ENCODE measurements around the gene BEGAIN. TPM values are rescaled to one million over a fixed set of nuclear protein-coding genes. Genes with fewer than 3 reads are reported as not detected.

BEGAIN gene
- total RNA-seq, 4 donors from 2014 or later, result 0.22 to 1.3 (median 0.50) TPM; not detected in 1

DNA sequence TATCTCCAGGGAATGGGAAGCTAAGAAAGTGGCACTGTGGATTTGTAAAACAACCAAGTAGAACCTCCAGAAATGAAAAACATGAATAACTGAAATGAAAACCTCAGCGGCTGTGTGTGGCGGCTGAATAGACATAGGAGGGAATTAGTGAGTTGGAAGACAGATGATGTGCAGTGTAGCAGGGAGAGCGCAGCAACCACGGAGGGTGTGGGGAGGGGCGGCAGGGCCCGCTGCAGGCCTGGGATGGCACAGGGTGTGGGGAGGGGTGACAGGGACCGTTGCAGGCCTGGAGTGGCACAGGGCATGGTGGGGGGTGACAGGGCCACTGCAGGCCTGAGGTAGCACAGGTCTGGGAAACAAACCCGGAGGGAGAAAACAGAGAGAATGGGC lies 51.1 kb downstream of the BEGAIN start:
- Histone ChIP-seq H3K4me3 (replicated peaks in 1 of 3) (no peak overlapping the region), H3K9me3 (no peaks in the 10 kb centered on the region), H3K4me1 (peaks cover 0 to 6% of the 10 kb centered on the region in 2 donors), H3K27ac (no peak overlapping the region), H3K27me3 (no peaks in the 10 kb centered on the region), H3K36me3 (no peaks in the 10 kb centered on the region)
- DNase-seq, result peak in 1 of 2 donors; percentile 0
- intact Hi-C loops (cut with DNase I), result no loop called here
- WGBS, 2 donors, result 85 to 87% methylated on average over 8 of the region's 8 CpGs
- TF ChIP-seq, protein P1, sequence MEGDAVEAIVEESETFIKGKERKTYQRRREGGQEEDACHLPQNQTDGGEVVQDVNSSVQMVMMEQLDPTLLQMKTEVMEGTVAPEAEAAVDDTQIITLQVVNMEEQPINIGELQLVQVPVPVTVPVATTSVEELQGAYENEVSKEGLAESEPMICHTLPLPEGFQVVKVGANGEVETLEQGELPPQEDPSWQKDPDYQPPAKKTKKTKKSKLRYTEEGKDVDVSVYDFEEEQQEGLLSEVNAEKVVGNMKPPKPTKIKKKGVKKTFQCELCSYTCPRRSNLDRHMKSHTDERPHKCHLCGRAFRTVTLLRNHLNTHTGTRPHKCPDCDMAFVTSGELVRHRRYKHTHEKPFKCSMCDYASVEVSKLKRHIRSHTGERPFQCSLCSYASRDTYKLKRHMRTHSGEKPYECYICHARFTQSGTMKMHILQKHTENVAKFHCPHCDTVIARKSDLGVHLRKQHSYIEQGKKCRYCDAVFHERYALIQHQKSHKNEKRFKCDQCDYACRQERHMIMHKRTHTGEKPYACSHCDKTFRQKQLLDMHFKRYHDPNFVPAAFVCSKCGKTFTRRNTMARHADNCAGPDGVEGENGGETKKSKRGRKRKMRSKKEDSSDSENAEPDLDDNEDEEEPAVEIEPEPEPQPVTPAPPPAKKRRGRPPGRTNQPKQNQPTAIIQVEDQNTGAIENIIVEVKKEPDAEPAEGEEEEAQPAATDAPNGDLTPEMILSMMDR (IDR thresholded peaks at IDR 0.05), result no peak
- TF ChIP-seq POLR2A (IDR thresholded peaks at IDR 0.05), result no peak

DNA sequence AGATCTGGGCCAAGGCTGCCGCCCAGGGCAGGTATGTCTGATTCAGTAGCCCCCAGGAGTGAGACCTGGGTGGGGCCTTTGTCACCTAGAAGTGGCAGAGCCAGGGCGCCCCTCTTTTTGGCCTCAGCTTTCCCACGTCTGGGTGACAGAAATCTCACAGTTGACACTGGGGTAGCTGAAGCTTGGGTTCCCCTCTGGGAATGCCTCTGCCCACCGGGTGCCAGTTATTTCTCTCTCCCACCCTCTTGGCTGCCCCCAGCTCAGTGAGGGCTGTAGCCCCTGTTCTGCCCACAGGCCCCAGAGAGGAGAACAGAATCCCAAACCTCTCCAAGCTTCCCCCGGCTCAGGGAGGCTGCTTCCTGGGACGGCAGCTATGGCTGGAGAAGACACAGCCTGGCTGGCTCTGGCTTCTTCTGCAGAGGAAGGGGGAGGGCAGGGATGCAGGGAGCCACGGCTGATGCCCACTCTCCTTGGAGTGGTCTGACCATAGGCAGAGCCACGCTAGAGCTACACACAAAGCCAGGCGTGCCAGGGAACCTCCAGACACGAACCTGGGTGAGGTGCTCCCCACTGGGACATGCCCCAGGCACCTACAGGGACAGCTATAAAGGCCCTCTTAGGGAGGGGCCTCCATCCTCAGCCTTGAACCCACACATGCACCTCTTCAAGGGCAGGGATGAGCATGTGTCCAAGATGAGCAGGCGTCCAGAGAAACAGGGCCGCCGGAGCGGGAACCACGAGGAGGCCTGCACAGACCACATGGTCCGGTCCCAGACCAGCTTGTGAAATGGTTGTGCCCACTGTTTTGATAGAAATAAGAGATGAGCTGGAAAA lies 51.7 kb downstream of the BEGAIN start:
- Histone ChIP-seq H3K9me3 (no peaks in the 10 kb centered on the region), H3K27me3 (no peaks in the 10 kb centered on the region), H3K27ac (no peak overlapping the region), H3K36me3 (no peaks in the 10 kb centered on the region), H3K4me3 (replicated peaks in 1 of 3) (no peak overlapping the region), H3K4me1 (peaks cover 0 to 6% of the 10 kb centered on the region in 2 donors)
- intact Hi-C loops (cut with DNase I), result no loop called here
- DNase-seq, result peak in 1 of 2 donors; percentile 1
- no peak for TF ChIP-seq POLR2A (IDR thresholded peaks at IDR 0.05)
- TF ChIP-seq, protein P1 (IDR thresholded peaks at IDR 0.05), result no peak
- 94 to 96% methylated on average over 11 of the region's 16 CpGs for WGBS, 2 donors

DNA sequence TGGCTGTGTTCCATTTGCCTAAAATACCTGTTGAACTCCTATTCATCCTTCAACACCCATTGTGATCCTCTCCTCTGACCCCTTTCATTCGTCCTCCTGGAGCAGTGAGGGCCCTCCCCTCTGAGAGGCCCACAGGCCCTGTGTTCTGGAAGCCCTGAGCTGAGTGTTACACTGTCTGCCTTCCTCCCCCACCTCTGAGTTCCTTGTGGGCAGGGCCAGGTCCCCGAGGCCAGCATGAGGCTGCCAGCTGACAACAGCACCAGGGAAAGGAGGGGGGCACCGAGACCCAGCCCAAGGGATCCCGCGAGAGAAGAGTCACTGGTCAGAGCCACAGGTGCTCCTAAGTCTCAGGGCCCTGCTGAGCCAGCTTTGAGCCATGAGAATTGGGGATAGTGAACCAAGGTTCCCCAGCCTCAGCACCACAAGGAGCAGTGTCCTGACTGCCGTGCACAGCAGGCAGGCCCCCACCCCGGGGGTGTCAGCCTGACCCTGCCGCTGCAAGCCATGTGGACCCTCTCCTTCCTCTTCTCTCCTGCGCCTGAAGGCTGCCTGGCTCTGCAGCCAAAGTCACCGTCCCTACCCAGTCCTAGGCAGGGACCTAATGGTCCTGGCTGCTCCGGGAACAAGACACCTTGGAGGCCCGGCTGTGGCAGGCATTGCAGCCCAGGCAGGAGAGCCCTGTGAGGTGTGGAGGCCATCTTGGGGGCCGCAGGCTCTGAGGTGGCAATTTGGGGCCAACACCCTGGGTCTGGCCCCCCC lies 52.5 kb downstream of the BEGAIN start:
- DNase-seq, result peak in 1 of 2 donors; percentile 0
- Histone ChIP-seq H3K27me3 (no peaks in the 10 kb centered on the region), H3K4me1 (peaks cover 0 to 6% of the 10 kb centered on the region in 2 donors), H3K27ac (no peak overlapping the region), H3K9me3 (no peaks in the 10 kb centered on the region), H3K36me3 (peaks cover 0 to 3% of the 10 kb centered on the region in 2 donors), H3K4me3 (replicated peaks in 1 of 3) (no peak overlapping the region)
- TF ChIP-seq, protein P1 (IDR thresholded peaks at IDR 0.05), result no peak
- no peak for TF ChIP-seq POLR2A (IDR thresholded peaks at IDR 0.05)
- 64 to 71% methylated on average over 6 to 8 of the region's 13 CpGs for WGBS, 2 donors
- intact Hi-C loops (cut with DNase I), result no loop called here

- H3K4me3 ChIP-seq (replicated peaks in 1 of 3), result no peak overlapping the region
- peak in 1 of 2 donors; percentile 3 for DNase-seq
- WGBS, 2 donors, result 78 to 80% methylated on average over 15 to 16 of the region's 17 CpGs
- H3K27ac ChIP-seq, result no peak overlapping the region
- peaks cover 0 to 3% of the 10 kb centered on the region in 2 donors for H3K36me3 ChIP-seq
- TF ChIP-seq POLR2A (IDR thresholded peaks at IDR 0.05), result no peak
- TF ChIP-seq, protein P1 (IDR thresholded peaks at IDR 0.05), result no peak
- H3K27me3 ChIP-seq, result no peaks in the 10 kb centered on the region
- H3K9me3 ChIP-seq, result no peaks in the 10 kb centered on the region
- peaks cover 0 to 6% of the 10 kb centered on the region in 2 donors for H3K4me1 ChIP-seq
- intact Hi-C loops (cut with DNase I), result no loop called here
Observed at GRCh38 chr14:100533656-100534485, 53.3 kb downstream of the BEGAIN start.

Data from thyroid gland (tissue), 4 donors.